Karpas-422 (cell line): ENCODE results near the gene NFS1. TPM values are rescaled to one million over a fixed set of nuclear protein-coding genes. Genes with fewer than 3 reads are reported as not detected.
"Not testable (repeated sequence)": the region's sequence is repeated elsewhere in the genome, so short reads cannot be mapped to it uniquely, and the experiment has no call there.

Experiments
- DNase-seq: peaks from one replicate; pipeline ENCODE4 v3.0.0-alpha.2; 2015
- H2AFZ ChIP-seq: fragments of 200-600 bp; sonication (generic); 2 replicates; pipeline ENCODE4 v1.6.1; 2014; ENCODE audit warnings: antibody characterized with exemption, low read length, mixed read lengths
- H3K27ac ChIP-seq: fragments of 200-600 bp; sonication (generic); 2 replicates; pipeline ENCODE4 v1.5.1; 2014; ENCODE audit warnings: mild to moderate bottlenecking, low read length, moderate library complexity
- H3K27me3 ChIP-seq: fragments of 200-600 bp; sonication (generic); 2 replicates; pipeline ENCODE4 v1.6.1; 2014; ENCODE audit warnings: low read length, mixed read lengths
- H3K36me3 ChIP-seq: fragments of 200-600 bp; sonication (generic); 2 replicates; pipeline ENCODE4 v1.6.1; 2014; ENCODE audit warnings: low read length, mixed read lengths; ENCODE audit not compliant: insufficient read depth
- H3K4me1 ChIP-seq: fragments of 200-600 bp; sonication (generic); 2 replicates; pipeline ENCODE4 v1.6.1; 2014; ENCODE audit warnings: mild to moderate bottlenecking, low read length, mixed read lengths
- H3K4me2 ChIP-seq: fragments of 200-600 bp; sonication (generic); 2 replicates; pipeline ENCODE4 v1.6.1; 2014; ENCODE audit warnings: low read length, low read depth, mild to moderate bottlenecking; ENCODE audit not compliant: poor library complexity, severe bottlenecking
- H3K4me3 ChIP-seq: fragments of 200-600 bp; sonication (generic); 2 replicates; pipeline ENCODE4 v1.5.1; 2014; ENCODE audit warnings: mild to moderate bottlenecking, antibody characterized with exemption, low read length, mixed read lengths
- H3K79me2 ChIP-seq: fragments of 200-600 bp; sonication (generic); 2 replicates; pipeline ENCODE4 v1.6.1; 2014; ENCODE audit warnings: mild to moderate bottlenecking, low read length, mixed read lengths
- H3K9ac ChIP-seq: fragments of 200-600 bp; sonication (generic); 2 replicates; pipeline ENCODE4 v1.6.0; 2014; ENCODE audit warnings: low read length
- H3K9me2 ChIP-seq: fragments of 200-600 bp; sonication (generic), shearing (Covaris generic); replicated peaks from 2 replicates; pipeline ENCODE4 v1.6.0; 2014; ENCODE audit warnings: mild to moderate bottlenecking, low read length, moderate library complexity; ENCODE audit not compliant: insufficient read depth
- H3K9me3 ChIP-seq: fragments of 300-700, 200-600 bp; sonication (generic); 2 replicates; pipeline ENCODE4 v1.6.1; 2014; ENCODE audit warnings: low read length, mixed read lengths
- H4K20me1 ChIP-seq: fragments of 200-600 bp; sonication (generic); 2 replicates; pipeline ENCODE4 v1.6.1; 2014; ENCODE audit warnings: mild to moderate bottlenecking, antibody characterized with exemption, low read length, low read depth; ENCODE audit not compliant: insufficient read depth
- total RNA-seq: library from RNA; depleted of rRNA; stranded (reverse); fragments of >200 nt; shearing (Covaris generic); gene quantifications from 2 replicates; pipeline ENCODE4 v1.2.3, GENCODE V29; 2014; ENCODE audit warnings: low replicate concordance

NFS1 gene
- total RNA-seq, 1 experiment from 2014 or later, result 62.6 TPM

GRCh38 chr20:35731469-35731788 lies 32.3 kb upstream of the NFS1 start:
- Histone ChIP-seq H2AFZ (no peak overlapping the region), H3K4me1 (peaks cover 14% of the 10 kb centered on the region; the same call in 1 of the 2 replicates), H3K4me2 (no peak overlapping the region), H3K27ac (no peak overlapping the region), H4K20me1 (peaks cover 86% of the 10 kb centered on the region), H3K79me2 (peaks cover 94% of the 10 kb centered on the region), H3K9me2 (no peaks in the 10 kb centered on the region), H3K36me3 (peaks cover 84% of the 10 kb centered on the region), H3K9ac (no peak overlapping the region), H3K4me3 (no peak overlapping the region), H3K27me3 (no peaks in the 10 kb centered on the region), H3K9me3 (no peaks in the 10 kb centered on the region)
- no peak for DNase-seq

GRCh38 chr20:35730583-35731468 lies 31.7 kb upstream of the NFS1 start:
- Histone ChIP-seq H3K4me3 (no peak overlapping the region), H3K9me3 (no peaks in the 10 kb centered on the region), H4K20me1 (peaks cover 85% of the 10 kb centered on the region), H3K9ac (no peak overlapping the region), H3K9me2 (no peaks in the 10 kb centered on the region), H2AFZ (no peak overlapping the region), H3K4me2 (no peak overlapping the region), H3K4me1 (peaks cover 8% of the 10 kb centered on the region; the same call in 1 of the 2 replicates), H3K27me3 (no peaks in the 10 kb centered on the region), H3K27ac (no peak overlapping the region), H3K36me3 (peaks cover 84% of the 10 kb centered on the region), H3K79me2 (peaks cover 94% of the 10 kb centered on the region)
- DNase-seq, result no peak

GRCh38 chr20:35729836-35730582 lies 30.9 kb upstream of the NFS1 start:
- Histone ChIP-seq H3K79me2 (peaks cover 92% of the 10 kb centered on the region), H3K9me3 (no peaks in the 10 kb centered on the region), H3K4me3 (no peak overlapping the region), H3K4me1 (peaks cover 3% of the 10 kb centered on the region; the same call in 1 of the 2 replicates), H3K9ac (no peak overlapping the region), H4K20me1 (peaks cover 81% of the 10 kb centered on the region), H3K4me2 (no peak overlapping the region), H3K27me3 (no peaks in the 10 kb centered on the region), H3K36me3 (peaks cover 81% of the 10 kb centered on the region), H2AFZ (no peak overlapping the region), H3K27ac (no peak overlapping the region), H3K9me2 (no peaks in the 10 kb centered on the region)
- no peak for DNase-seq

GRCh38 chr20:35729283-35729807 lies 30.2 kb upstream of the NFS1 start:
- no peak overlapping the region for H3K4me3 ChIP-seq
- H3K36me3 ChIP-seq, result peaks cover 79% of the 10 kb centered on the region
- no peak overlapping the region for H3K9ac ChIP-seq
- peaks cover 92% of the 10 kb centered on the region for H3K79me2 ChIP-seq
- no peak overlapping the region for H2AFZ ChIP-seq
- no peaks in the 10 kb centered on the region for H3K9me3 ChIP-seq
- DNase-seq, result no peak
- no peak overlapping the region for H3K27ac ChIP-seq
- no peaks in the 10 kb centered on the region for H3K27me3 ChIP-seq
- no peaks in the 10 kb centered on the region for H3K9me2 ChIP-seq
- H3K4me1 ChIP-seq, result no peaks in the 10 kb centered on the region; the same call in 1 of the 2 replicates
- peaks cover 78% of the 10 kb centered on the region for H4K20me1 ChIP-seq
- H3K4me2 ChIP-seq, result no peak overlapping the region

- Histone ChIP-seq H3K27me3 (no peaks in the 10 kb centered on the region), H3K9ac (no peak overlapping the region), H2AFZ (no peak overlapping the region), H3K4me2 (no peak overlapping the region), H3K9me2 (no peaks in the 10 kb centered on the region), H3K36me3 (peaks cover 76% of the 10 kb centered on the region), H3K4me3 (no peak overlapping the region), H3K27ac (no peak overlapping the region), H3K4me1 (no peaks in the 10 kb centered on the region), H3K9me3 (no peaks in the 10 kb centered on the region), H3K79me2 (peaks cover 86% of the 10 kb centered on the region), H4K20me1 (peaks cover 69% of the 10 kb centered on the region)
- no peak for DNase-seq
Measured at GRCh38 chr20:35726842-35727711, 27.9 kb upstream of the NFS1 start.

GRCh38 chr20:35724321-35725230 lies 25.4 kb upstream of the NFS1 start:
- Histone ChIP-seq H2AFZ (no peak overlapping the region), H4K20me1 (peaks cover 63% of the 10 kb centered on the region), H3K27me3 (no peaks in the 10 kb centered on the region), H3K9me3 (no peaks in the 10 kb centered on the region), H3K9ac (no peak overlapping the region), H3K4me3 (no peak overlapping the region), H3K79me2 (peaks cover 84% of the 10 kb centered on the region), H3K4me1 (no peaks in the 10 kb centered on the region), H3K27ac (no peak overlapping the region), H3K4me2 (no peak overlapping the region), H3K36me3 (peaks cover 75% of the 10 kb centered on the region), H3K9me2 (no peaks in the 10 kb centered on the region)
- no peak for DNase-seq

- not testable (repeated sequence) for H2AFZ ChIP-seq, H3K27ac ChIP-seq, H3K9me3 ChIP-seq, DNase-seq, H3K4me2 ChIP-seq, H3K27me3 ChIP-seq, H3K4me3 ChIP-seq, H3K9ac ChIP-seq, H3K9me2 ChIP-seq, H3K4me1 ChIP-seq
- Histone ChIP-seq H3K36me3 (peaks cover 76% of the 10 kb centered on the region), H4K20me1 (peaks cover 58% of the 10 kb centered on the region), H3K79me2 (peaks cover 84% of the 10 kb centered on the region)
Measured at GRCh38 chr20:35723652-35724320, 24.6 kb upstream of the NFS1 start.
